Epithelial cell of esophagus (primary cell): Measurements from ENCODE around the gene STAT1.
A peak's percentile ranks its signal among the peaks of the same experiment; 100 is the strongest.

Experiments
- DNase-seq: peaks from one replicate; pipeline ENCODE4 v3.0.0; 2010; ENCODE audit warnings: low read depth
- H3K4me3 ChIP-seq: 2 replicates; pipeline ENCODE4 v1.5.1; 2011; ENCODE audit warnings: mild to moderate bottlenecking, low read length, control low read depth
- TF ChIP-seq, protein P1 (sequence below): IDR thresholded peaks from 2 replicates; pipeline ENCODE4 v1.5.1; 2011; ENCODE audit warnings: low read depth, mild to moderate bottlenecking, low read length, control low read depth, inconsistent platforms; ENCODE audit not compliant: insufficient read depth; ENCODE audit errors: missing control alignments

Gene STAT1

DNA sequence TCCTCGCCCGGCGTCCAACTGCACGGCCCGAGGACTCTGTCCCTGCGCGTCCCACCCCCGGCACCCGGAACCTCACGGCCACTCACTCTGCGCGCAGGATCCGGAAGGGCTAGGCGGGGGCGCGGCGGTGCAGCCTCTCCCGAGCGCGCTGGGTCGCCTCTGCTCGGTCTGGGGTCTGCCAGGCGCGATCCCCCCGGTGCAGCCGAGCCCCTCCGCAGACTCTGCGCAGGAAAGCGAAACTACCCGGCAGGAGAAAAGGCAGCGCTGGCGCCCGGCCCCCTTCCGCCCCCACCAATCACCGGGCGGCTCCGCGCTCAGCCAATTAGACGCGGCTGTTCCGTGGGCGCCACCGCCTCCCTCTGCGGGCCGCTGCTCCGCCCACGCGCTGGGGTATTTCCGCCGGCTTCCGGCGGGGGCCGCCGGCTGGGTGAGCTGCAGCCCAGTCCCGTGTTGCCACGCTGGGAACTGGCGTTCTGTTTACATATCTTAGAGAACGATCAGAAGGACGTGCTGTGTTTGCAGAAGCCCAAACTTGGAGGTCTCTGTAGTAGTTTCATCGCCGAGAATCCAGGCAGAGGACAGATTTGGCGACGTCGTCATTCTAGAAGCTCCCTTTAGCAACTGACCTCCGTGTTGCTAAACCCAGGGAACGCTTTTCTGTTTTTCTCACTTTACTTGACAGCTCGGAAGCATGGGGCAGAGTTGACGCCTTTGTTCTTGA lies at the start of gene STAT1:
Gene STAT1 (minus strand): TSS at position 240 of the 721 bp plus-strand sequence. CDS start 4,168 bp downstream, outside the sequence.
- peak within 1 kb of the TSS; percentile 83 for H3K4me3 ChIP-seq
- DNase-seq: peak; percentile 91
- TF ChIP-seq, protein P1, sequence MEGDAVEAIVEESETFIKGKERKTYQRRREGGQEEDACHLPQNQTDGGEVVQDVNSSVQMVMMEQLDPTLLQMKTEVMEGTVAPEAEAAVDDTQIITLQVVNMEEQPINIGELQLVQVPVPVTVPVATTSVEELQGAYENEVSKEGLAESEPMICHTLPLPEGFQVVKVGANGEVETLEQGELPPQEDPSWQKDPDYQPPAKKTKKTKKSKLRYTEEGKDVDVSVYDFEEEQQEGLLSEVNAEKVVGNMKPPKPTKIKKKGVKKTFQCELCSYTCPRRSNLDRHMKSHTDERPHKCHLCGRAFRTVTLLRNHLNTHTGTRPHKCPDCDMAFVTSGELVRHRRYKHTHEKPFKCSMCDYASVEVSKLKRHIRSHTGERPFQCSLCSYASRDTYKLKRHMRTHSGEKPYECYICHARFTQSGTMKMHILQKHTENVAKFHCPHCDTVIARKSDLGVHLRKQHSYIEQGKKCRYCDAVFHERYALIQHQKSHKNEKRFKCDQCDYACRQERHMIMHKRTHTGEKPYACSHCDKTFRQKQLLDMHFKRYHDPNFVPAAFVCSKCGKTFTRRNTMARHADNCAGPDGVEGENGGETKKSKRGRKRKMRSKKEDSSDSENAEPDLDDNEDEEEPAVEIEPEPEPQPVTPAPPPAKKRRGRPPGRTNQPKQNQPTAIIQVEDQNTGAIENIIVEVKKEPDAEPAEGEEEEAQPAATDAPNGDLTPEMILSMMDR: no peak

DNA sequence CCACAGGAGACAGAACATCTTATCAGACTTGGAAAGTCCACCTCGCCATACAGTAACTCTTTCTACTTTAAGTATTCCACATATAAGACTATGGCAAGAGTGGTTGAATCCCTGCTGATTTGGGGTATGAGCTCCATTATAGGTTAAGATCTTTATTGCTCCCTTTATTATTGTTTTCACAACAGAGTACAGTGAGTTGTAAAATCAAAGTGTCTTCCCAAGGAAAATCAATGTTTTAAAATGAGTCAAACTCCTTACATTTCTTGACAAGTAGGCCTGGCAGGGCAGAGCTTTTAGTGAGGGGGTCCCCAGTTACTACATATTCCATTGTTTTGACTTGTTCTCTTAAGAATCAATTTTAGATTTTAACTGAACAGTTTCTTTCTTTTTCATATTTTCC lies 49.6 kb upstream of the STAT1 start:
- TF ChIP-seq, protein P1: no peak
- no peak for DNase-seq
- H3K4me3 ChIP-seq: no peak overlapping the region

DNA sequence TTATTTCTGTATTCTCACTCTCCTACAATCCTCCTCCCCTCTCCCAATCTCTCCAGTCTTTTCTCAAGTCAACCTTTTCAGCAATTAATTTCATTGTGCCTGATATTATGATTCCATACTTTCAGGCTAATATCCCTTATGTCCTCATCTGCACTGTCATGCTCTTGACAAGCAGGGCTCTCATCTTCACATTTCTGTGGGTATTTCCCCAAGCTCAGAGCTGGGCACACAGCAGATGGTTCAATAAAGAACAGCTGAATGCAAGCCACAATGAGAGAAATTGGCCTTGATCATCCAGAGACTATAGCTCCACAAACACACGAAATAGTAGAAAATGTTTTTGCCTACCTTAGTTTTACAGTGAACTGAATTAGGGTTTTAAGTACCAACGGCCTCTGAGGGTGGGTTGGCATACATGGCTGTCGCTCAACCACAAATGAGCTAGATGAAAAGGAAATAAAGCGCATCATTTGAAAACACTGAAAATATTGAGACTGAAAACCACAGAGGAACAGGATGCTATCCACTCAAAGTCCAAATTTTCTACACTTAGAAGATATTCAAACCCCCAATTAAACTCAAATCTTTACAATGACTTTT lies 47.5 kb upstream of the STAT1 start:
- TF ChIP-seq, protein P1: no peak
- H3K4me3 ChIP-seq: no peak overlapping the region
- DNase-seq: no peak

DNA sequence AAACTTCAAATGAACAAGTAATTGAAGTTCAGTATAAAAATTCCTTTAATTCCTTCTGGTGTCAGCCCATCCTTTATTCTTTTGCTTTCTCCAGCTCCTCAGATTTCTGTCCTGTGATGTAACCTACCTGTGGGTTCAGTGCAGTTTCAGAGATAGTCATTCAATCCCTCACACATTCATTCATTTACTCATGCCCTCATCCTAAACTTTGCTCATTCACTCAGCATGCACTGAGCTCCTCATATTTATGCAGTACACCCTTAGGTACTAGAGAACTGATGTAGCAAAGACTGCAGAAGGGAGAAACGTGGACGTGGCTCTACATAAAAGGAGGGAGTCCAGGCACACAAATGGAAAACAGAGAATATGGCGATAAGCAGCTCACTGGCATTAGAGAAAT lies 45.3 kb upstream of the STAT1 start:
- DNase-seq: no peak
- TF ChIP-seq, protein P1: no peak
- H3K4me3 ChIP-seq: no peak overlapping the region

DNA sequence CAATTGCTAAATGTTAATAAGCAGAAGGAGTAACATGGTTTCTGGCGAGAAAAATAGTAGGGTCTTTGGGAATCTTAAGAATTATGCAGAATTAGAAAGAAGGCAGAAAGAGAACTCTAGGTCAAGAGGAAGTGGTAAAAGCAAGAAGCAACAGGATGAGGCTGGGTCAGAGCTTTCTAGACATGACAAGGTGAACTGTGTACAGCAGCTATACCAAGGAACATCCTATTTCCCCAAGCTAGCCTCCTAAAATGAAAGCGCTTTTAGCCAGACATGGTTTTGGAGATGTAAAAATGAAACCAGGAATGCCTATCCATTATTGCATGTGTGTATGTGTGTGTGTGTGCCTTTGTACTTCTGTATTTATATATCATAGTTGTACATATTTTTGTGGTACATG lies 42.3 kb upstream of the STAT1 start:
- TF ChIP-seq, protein P1: no peak
- H3K4me3 ChIP-seq: no peak overlapping the region
- DNase-seq: no peak

DNA sequence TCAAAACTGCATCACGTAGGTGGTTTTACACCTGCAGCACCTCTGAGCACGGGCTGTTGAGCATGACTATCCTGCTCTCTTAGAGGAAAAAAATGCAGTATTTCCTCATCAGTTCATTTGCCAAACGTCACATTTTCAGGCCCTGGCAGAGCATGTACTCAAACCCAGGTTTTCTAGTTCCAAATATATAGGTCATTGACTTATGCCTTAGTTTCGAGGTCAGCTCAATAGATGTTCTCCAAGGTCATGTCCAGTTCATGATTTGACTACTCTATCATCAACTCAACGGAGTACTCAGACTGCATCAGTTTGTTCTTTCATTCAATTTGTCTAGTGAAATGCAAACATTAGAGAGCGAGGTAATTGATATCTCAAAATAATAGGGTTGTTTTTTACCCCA lies 39.3 kb upstream of the STAT1 start:
- TF ChIP-seq, protein P1: no peak
- no peak overlapping the region for H3K4me3 ChIP-seq
- DNase-seq: no peak
